Sigmoid colon (tissue), 4 donors: ENCODE results near the gene PDYN.

Experiments
- POLR2AphosphoS5 ChIP-seq, 4 donors: sonication (generic); formaldehyde crosslinking; IDR thresholded peaks; one replicate each; pipeline ENCODE4 v1.6.1; 2017; ENCODE audit warnings: antibody characterized with exemption in 4 of 4
- TF ChIP-seq, protein P1 (sequence below), 4 experiments: fragments of 450-650 bp in 3 of 4; fragments of 200-600 bp in 1 of 4; IDR thresholded peaks; one replicate each; pipeline ENCODE4 v1.5.1; 2016 to 2019; ENCODE audit warnings: antibody characterized with exemption in 4 of 4, mild to moderate bottlenecking in 3 of 4, moderate library complexity in 2 of 4

DNA sequence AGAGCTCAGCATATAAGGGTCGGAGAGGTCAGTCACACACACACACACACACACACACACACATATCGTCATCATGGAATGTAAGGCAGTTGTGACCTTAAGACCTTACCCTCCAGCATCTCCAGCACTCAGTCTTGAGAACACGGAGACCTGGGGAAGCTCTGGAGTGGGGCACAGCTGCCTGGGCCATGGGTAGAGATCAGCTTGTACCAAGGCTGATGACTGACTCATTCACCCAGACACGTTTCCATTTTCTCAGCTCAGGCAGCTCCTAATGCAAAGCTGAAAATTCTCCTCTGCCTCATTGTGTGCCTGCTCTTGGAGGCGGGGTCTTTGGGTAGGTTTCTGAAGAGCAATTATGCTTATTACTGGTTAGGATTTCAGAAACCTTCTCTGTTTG lies 38.3 kb upstream of the PDYN start:
- TF ChIP-seq, protein P1, sequence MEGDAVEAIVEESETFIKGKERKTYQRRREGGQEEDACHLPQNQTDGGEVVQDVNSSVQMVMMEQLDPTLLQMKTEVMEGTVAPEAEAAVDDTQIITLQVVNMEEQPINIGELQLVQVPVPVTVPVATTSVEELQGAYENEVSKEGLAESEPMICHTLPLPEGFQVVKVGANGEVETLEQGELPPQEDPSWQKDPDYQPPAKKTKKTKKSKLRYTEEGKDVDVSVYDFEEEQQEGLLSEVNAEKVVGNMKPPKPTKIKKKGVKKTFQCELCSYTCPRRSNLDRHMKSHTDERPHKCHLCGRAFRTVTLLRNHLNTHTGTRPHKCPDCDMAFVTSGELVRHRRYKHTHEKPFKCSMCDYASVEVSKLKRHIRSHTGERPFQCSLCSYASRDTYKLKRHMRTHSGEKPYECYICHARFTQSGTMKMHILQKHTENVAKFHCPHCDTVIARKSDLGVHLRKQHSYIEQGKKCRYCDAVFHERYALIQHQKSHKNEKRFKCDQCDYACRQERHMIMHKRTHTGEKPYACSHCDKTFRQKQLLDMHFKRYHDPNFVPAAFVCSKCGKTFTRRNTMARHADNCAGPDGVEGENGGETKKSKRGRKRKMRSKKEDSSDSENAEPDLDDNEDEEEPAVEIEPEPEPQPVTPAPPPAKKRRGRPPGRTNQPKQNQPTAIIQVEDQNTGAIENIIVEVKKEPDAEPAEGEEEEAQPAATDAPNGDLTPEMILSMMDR (IDR thresholded peaks at IDR 0.05) = no peak
- TF ChIP-seq POLR2AphosphoS5 (IDR thresholded peaks at IDR 0.05) = no peak
